Breast epithelium (tissue), 4 donors: Measurements from ENCODE around the gene CXXC1. TPM values are rescaled to one million over a fixed set of nuclear protein-coding genes. Genes with fewer than 3 reads are reported as not detected.
"Not testable (repeated sequence)": the region's sequence is repeated elsewhere in the genome, so short reads cannot be mapped to it uniquely, and the experiment has no call there.

ENCODE experiments used
- DNase-seq, 2 donors: peaks; one replicate each; pipeline ENCODE4 v3.0.0-alpha.2; 2019; ENCODE audit warnings: low spot score in 2 of 2
- H3K27ac ChIP-seq, 2 donors: fragments of 200-600 bp; sonication (generic) in 1 of 2; one replicate each; pipeline ENCODE4 v1.5.1; 2016 to 2019; ENCODE audit warnings: mild to moderate bottlenecking in 1 of 2
- H3K27me3 ChIP-seq, 2 donors: fragments of 200-600 bp; sonication (generic) in 1 of 2; one replicate each; pipeline versions ENCODE4 v1.5.1 to v1.6.0; 2017 to 2019; ENCODE audit warnings: control low read depth in 1 of 2, mild to moderate bottlenecking in 1 of 2
- H3K36me3 ChIP-seq: fragments of 200-600 bp; one replicate; pipeline ENCODE4 v1.5.1; 2019
- H3K4me1 ChIP-seq, 2 donors: fragments of 200-600 bp; sonication (generic); one replicate each; pipeline ENCODE4 v1.5.1; 2016 to 2019; ENCODE audit warnings: control low read depth in 1 of 2
- H3K4me3 ChIP-seq, 3 donors: fragments of 200-600 bp; sonication (generic); 1 replicate in 2 of 3; 2 replicates in 1 of 3; pipeline ENCODE4 v1.5.1; 2016 to 2019; ENCODE audit warnings: mild to moderate bottlenecking in 3 of 3, moderate library complexity in 2 of 3
- H3K9me3 ChIP-seq, 2 donors: fragments of 200-600 bp; sonication (generic) in 1 of 2; one replicate each; pipeline ENCODE4 v1.5.1; 2016 to 2019; ENCODE audit warnings: control low read depth in 1 of 2
- CTCF ChIP-seq, 3 donors: fragments of 450-650 bp; IDR thresholded peaks; one replicate each; pipeline ENCODE4 v1.5.1; 2016 to 2017; ENCODE audit warnings: antibody characterized with exemption in 3 of 3, mild to moderate bottlenecking in 3 of 3, moderate library complexity in 3 of 3
- POLR2A ChIP-seq: fragments of 450-650 bp; IDR thresholded peaks from one replicate; pipeline ENCODE4 v1.6.1; 2016; ENCODE audit warnings: antibody characterized with exemption, mild to moderate bottlenecking, moderate library complexity
- POLR2AphosphoS5 ChIP-seq, 3 donors: sonication (generic); formaldehyde crosslinking; IDR thresholded peaks; one replicate each; pipeline ENCODE4 v1.6.1; 2017; ENCODE audit warnings: antibody characterized with exemption in 3 of 3
- intact Hi-C: fragments of 100-400 bp; cut with DNase I; formaldehyde crosslinking; loops from one replicate; pipeline ENCODE4 v1.15.1; 2023; ENCODE audit warnings: low total_unique reads
- total RNA-seq, 3 donors: library from RNA; depleted of rRNA; stranded (reverse); fragments of >200 nt; gene quantifications; one replicate each; pipeline ENCODE4 v1.1.0, GENCODE V29; 2016

Gene CXXC1
- total RNA-seq, 3 donors from 2014 or later = 50.6 to 64.2 (median 61.5) TPM

- DNase-seq = peak; percentile 81 to 86
- peaks cover 0 to 2% of the 10 kb centered on the region in 2 donors for H3K4me1 ChIP-seq
- no peak for TF ChIP-seq CTCF (IDR thresholded peaks at IDR 0.05)
- TF ChIP-seq POLR2AphosphoS5 (IDR thresholded peaks at IDR 0.05) = peak in 1 of 3 donors; percentile 47
- TF ChIP-seq POLR2A = peak; percentile 19
- H3K4me3 ChIP-seq = peak within 1 kb of the TSS; percentile 58 to 78 (median 75)
- no peaks in the 10 kb centered on the region for H3K27me3 ChIP-seq
- peak within 1 kb of the TSS; percentile 54 to 70 for H3K27ac ChIP-seq
- intact Hi-C loops = no loop called here
- H3K9me3 ChIP-seq = no peaks in the 10 kb centered on the region
- peaks cover 5% of the 10 kb centered on the region for H3K36me3 ChIP-seq
These were observed 21.2 kb downstream of the CXXC1 start, which contains the start of gene CFAP53 for GRCh38 chr18:50266248-50266704. CFAP53 (minus strand) TSS chr18:50266495; CDS start chr18:50266404, 91 bp downstream.

GRCh38 chr18:50262977-50263376, 24.5 kb downstream of the CXXC1 start:
- Histone ChIP-seq H3K4me3 (no peak overlapping the region), H3K4me1 (peaks cover 0 to 2% of the 10 kb centered on the region in 2 donors), H3K36me3 (no peaks in the 10 kb centered on the region), H3K27ac (no peak overlapping the region), H3K9me3 (no peaks in the 10 kb centered on the region), H3K27me3 (no peaks in the 10 kb centered on the region)
- DNase-seq = no peak
- TF ChIP-seq POLR2AphosphoS5 (IDR thresholded peaks at IDR 0.05) (no peak), POLR2A (no peak), CTCF (IDR thresholded peaks at IDR 0.05) (no peak)
- intact Hi-C loops = no loop called here

GRCh38 chr18:50250935-50251334, 36.6 kb downstream of the CXXC1 start:
- intact Hi-C loops = no loop called here
- TF ChIP-seq POLR2AphosphoS5 (IDR thresholded peaks at IDR 0.05) (no peak), CTCF (IDR thresholded peaks at IDR 0.05) (no peak)
- H3K4me1 ChIP-seq = no peaks in the 10 kb centered on the region

GRCh38 chr18:50249576-50249975, 37.9 kb downstream of the CXXC1 start:
- no peaks in the 10 kb centered on the region for H3K9me3 ChIP-seq
- no peak overlapping the region for H3K27ac ChIP-seq
- H3K4me3 ChIP-seq = no peak overlapping the region
- H3K36me3 ChIP-seq = no peaks in the 10 kb centered on the region
- intact Hi-C loops = no loop called here
- no peaks in the 10 kb centered on the region for H3K4me1 ChIP-seq
- no peak for DNase-seq
- TF ChIP-seq CTCF (IDR thresholded peaks at IDR 0.05) = no peak
- no peak for TF ChIP-seq POLR2A
- no peak for TF ChIP-seq POLR2AphosphoS5 (IDR thresholded peaks at IDR 0.05)
- H3K27me3 ChIP-seq = no peaks in the 10 kb centered on the region

More at GRCh38 chr18:50250935-50251334, 36.6 kb downstream of the CXXC1 start:
- no peaks in the 10 kb centered on the region for H3K36me3 ChIP-seq
- H3K9me3 ChIP-seq = no peaks in the 10 kb centered on the region
- H3K27me3 ChIP-seq = no peaks in the 10 kb centered on the region
- no peak for DNase-seq
- H3K27ac ChIP-seq = no peak overlapping the region
- H3K4me3 ChIP-seq = no peak overlapping the region

- H3K4me3 ChIP-seq = no peak overlapping the region
- TF ChIP-seq POLR2A = no peak
- no peak for TF ChIP-seq CTCF (IDR thresholded peaks at IDR 0.05)
- no peak for TF ChIP-seq POLR2AphosphoS5 (IDR thresholded peaks at IDR 0.05)
- H3K27me3 ChIP-seq = no peaks in the 10 kb centered on the region
- intact Hi-C loops = loop anchor here (1.0 kb wide), 1 partner anchor 25 kb away; no protein-coding TSS in a partner anchor
- no peak overlapping the region for H3K27ac ChIP-seq
- no peaks in the 10 kb centered on the region for H3K36me3 ChIP-seq
- no peaks in the 10 kb centered on the region for H3K9me3 ChIP-seq
- no peak for DNase-seq
- no peaks in the 10 kb centered on the region for H3K4me1 ChIP-seq
These were observed 39.9 kb downstream of the CXXC1 start for GRCh38 chr18:50247561-50247960.

GRCh38 chr18:50241768-50242167, 45.7 kb downstream of the CXXC1 start:
- H3K9me3 ChIP-seq, H3K27ac ChIP-seq, H3K4me3 ChIP-seq, intact Hi-C loops, H3K4me1 ChIP-seq, DNase-seq, H3K27me3 ChIP-seq, H3K36me3 ChIP-seq: not testable (repeated sequence)
